Kidney epithelial cell (primary cell): ENCODE data around the gene CRIP2. TPM values are rescaled to one million over a fixed set of nuclear protein-coding genes. Genes with fewer than 3 reads are reported as not detected.

Experiments
- DNase-seq: peaks from one replicate; pipeline ENCODE4 v3.0.0-alpha.2; 2010; ENCODE audit warnings: low read depth
- H3K27me3 ChIP-seq: 2 replicates; pipeline ENCODE4 v1.6.0; 2011; ENCODE audit warnings: low read length; ENCODE audit not compliant: control insufficient read depth, insufficient read depth
- H3K36me3 ChIP-seq: 2 replicates; pipeline ENCODE4 v1.5.1; 2011; ENCODE audit warnings: low read length; ENCODE audit not compliant: control insufficient read depth, insufficient read depth
- H3K4me3 ChIP-seq: 2 replicates; pipeline ENCODE4 v1.5.1; 2011; ENCODE audit warnings: low read depth, mild to moderate bottlenecking, control low read depth, low read length
- CTCF ChIP-seq: IDR thresholded peaks from 2 replicates; pipeline ENCODE4 v1.5.1; 2011; ENCODE audit warnings: mild to moderate bottlenecking, moderate library complexity, low read length, control low read depth, inconsistent platforms; ENCODE audit not compliant: insufficient read depth, poor library complexity, severe bottlenecking
- total RNA-seq: library from RNA; depleted of rRNA; stranded (reverse); fragments of >200 nt; gene quantifications from 2 replicates; pipeline ENCODE4 v1.2.3, GENCODE V29; 2015

CRIP2 gene
- total RNA-seq, 1 donor from 2014 or later = 101 TPM

- Histone ChIP-seq H3K27me3 (no peaks in the 10 kb centered on the region), H3K4me3 (no peak overlapping the region), H3K36me3 (no peaks in the 10 kb centered on the region)
- DNase-seq = no peak
- no peak for TF ChIP-seq CTCF
Measured at GRCh38 chr14:105467249-105467941, 7.2 kb upstream of the CRIP2 start.

GRCh38 chr14:105467942-105468471, 6.6 kb upstream of the CRIP2 start:
- TF ChIP-seq CTCF = no peak
- Histone ChIP-seq H3K27me3 (no peaks in the 10 kb centered on the region), H3K4me3 (no peak overlapping the region), H3K36me3 (no peaks in the 10 kb centered on the region)
- DNase-seq = no peak

- no peak for DNase-seq
- TF ChIP-seq CTCF = no peak
- H3K27me3 ChIP-seq = no peaks in the 10 kb centered on the region
- no peaks in the 10 kb centered on the region for H3K36me3 ChIP-seq
- H3K4me3 ChIP-seq = no peak overlapping the region
Measured at GRCh38 chr14:105468621-105469241, 5.9 kb upstream of the CRIP2 start.

- Histone ChIP-seq H3K4me3 (no peak overlapping the region), H3K36me3 (no peaks in the 10 kb centered on the region), H3K27me3 (no peaks in the 10 kb centered on the region)
- TF ChIP-seq CTCF = no peak
- no peak for DNase-seq
Measured at GRCh38 chr14:105469456-105470349, 4.9 kb upstream of the CRIP2 start.

- Histone ChIP-seq H3K36me3 (no peaks in the 10 kb centered on the region), H3K27me3 (no peaks in the 10 kb centered on the region), H3K4me3 (no peak overlapping the region)
- TF ChIP-seq CTCF = no peak
- no peak for DNase-seq
Measured at GRCh38 chr14:105470350-105471296, 4.0 kb upstream of the CRIP2 start.
